Brain microvascular endothelial cell (primary cell): ENCODE data around the gene ACTRT2.

Source experiments
- DNase-seq: peaks from one replicate; pipeline ENCODE4 v3.0.0-alpha.2; 2020
- H3K27ac ChIP-seq: fragments of 250-450 bp; sonication (Bioruptor Pico); 2 replicates; pipeline ENCODE4 v1.5.1; 2020; ENCODE audit warnings: mild to moderate bottlenecking, moderate library complexity
- H3K27me3 ChIP-seq: fragments of 250-450 bp; sonication (Bioruptor Pico); replicated peaks from 2 replicates; pipeline ENCODE4 v1.5.1; 2020; ENCODE audit warnings: mild to moderate bottlenecking
- H3K36me3 ChIP-seq: fragments of 250-450 bp; sonication (Bioruptor Pico); replicated peaks from 2 replicates; pipeline ENCODE4 v1.5.1; 2020; ENCODE audit warnings: mild to moderate bottlenecking
- H3K4me3 ChIP-seq: 2 replicates; pipeline ENCODE4 v1.5.1; 2011; ENCODE audit warnings: low read depth, mild to moderate bottlenecking, control low read depth, low read length, moderate library complexity
- CTCF ChIP-seq: IDR thresholded peaks from 2 replicates; pipeline ENCODE4 v1.5.1; 2011; ENCODE audit warnings: low read depth, mild to moderate bottlenecking, moderate library complexity, low read length, control low read depth, inconsistent platforms; ENCODE audit errors: missing control alignments
- in situ Hi-C: cut with HindIII; loops from 2 replicates; pipeline ENCODE4 v1.10.0; 2017; ENCODE audit warnings: low sequenced_read_pairs, low pct_ligation_motif_present

Gene ACTRT2

GRCh38 chr1:3003039-3003940 lies 18.0 kb upstream of the ACTRT2 start:
- DNase-seq = no peak
- no peak overlapping the region for H3K27ac ChIP-seq
- no peaks in the 10 kb centered on the region for H3K36me3 ChIP-seq
- H3K27me3 ChIP-seq = no peaks in the 10 kb centered on the region
- no peak for TF ChIP-seq CTCF
- in situ Hi-C loops = no loop called here
- no peak overlapping the region for H3K4me3 ChIP-seq

- Histone ChIP-seq H3K4me3 (no peak overlapping the region), H3K36me3 (no peaks in the 10 kb centered on the region), H3K27ac (no peak overlapping the region), H3K27me3 (no peaks in the 10 kb centered on the region)
- no peak for TF ChIP-seq CTCF
- DNase-seq = no peak
- in situ Hi-C loops = no loop called here
Measured at GRCh38 chr1:3003941-3004270, 17.4 kb upstream of the ACTRT2 start.

- in situ Hi-C loops = no loop called here
- no peak for TF ChIP-seq CTCF
- no peak overlapping the region for H3K27ac ChIP-seq
- H3K27me3 ChIP-seq = no peaks in the 10 kb centered on the region
- H3K4me3 ChIP-seq = no peak overlapping the region
- no peaks in the 10 kb centered on the region for H3K36me3 ChIP-seq
- DNase-seq = no peak
Measured at GRCh38 chr1:3004285-3005205, 16.7 kb upstream of the ACTRT2 start.

GRCh38 chr1:3005771-3006170 lies 15.5 kb upstream of the ACTRT2 start:
- DNase-seq = no peak
- no peak for TF ChIP-seq CTCF
- Histone ChIP-seq H3K36me3 (no peaks in the 10 kb centered on the region), H3K4me3 (no peak overlapping the region), H3K27ac (no peak overlapping the region), H3K27me3 (no peaks in the 10 kb centered on the region)
- in situ Hi-C loops = no loop called here

GRCh38 chr1:3007298-3008147 lies 13.7 kb upstream of the ACTRT2 start:
- Histone ChIP-seq H3K27ac (no peak overlapping the region), H3K27me3 (no peaks in the 10 kb centered on the region), H3K36me3 (no peaks in the 10 kb centered on the region), H3K4me3 (no peak overlapping the region)
- no peak for DNase-seq
- in situ Hi-C loops = no loop called here
- TF ChIP-seq CTCF = no peak
